Vagina (tissue), 2 donors: ENCODE results near the gene BIRC7. TPM values are rescaled to one million over a fixed set of nuclear protein-coding genes. Genes with fewer than 3 reads are reported as not detected.

Source experiments
- DNase-seq, 2 donors: peaks; one replicate each; pipeline ENCODE4 v3.0.0-alpha.2; 2017; ENCODE audit errors: extremely low spot score in 2 of 2
- H3K27ac ChIP-seq: fragments of 200-600 bp; sonication (generic); one replicate; pipeline ENCODE4 v1.5.1; 2019
- H3K27me3 ChIP-seq: fragments of 200-600 bp; sonication (generic); one replicate; pipeline ENCODE4 v1.5.1; 2019
- H3K36me3 ChIP-seq, 2 donors: fragments of 200-600 bp; sonication (generic); one replicate each; pipeline ENCODE4 v1.5.1; 2017 to 2019
- H3K4me1 ChIP-seq: fragments of 200-600 bp; sonication (generic); one replicate; pipeline ENCODE4 v1.5.1; 2019
- H3K4me3 ChIP-seq, 2 donors: fragments of 200-600 bp; sonication (generic); 1 replicate in 1 of 2; 2 replicates in 1 of 2; pipeline ENCODE4 v1.5.1; 2016 to 2019
- H3K9me3 ChIP-seq: fragments of 200-600 bp; sonication (generic); one replicate; pipeline ENCODE4 v1.5.1; 2019
- CTCF ChIP-seq, 3 experiments: fragments of 450-650 bp in 2 of 3; fragments of 200-600 bp in 1 of 3; sonication (generic) in 1 of 3; IDR thresholded peaks; one replicate each; pipeline ENCODE4 v1.5.1; 2017 to 2019; ENCODE audit warnings: antibody characterized with exemption in 3 of 3, mild to moderate bottlenecking in 2 of 3, moderate library complexity in 2 of 3
- POLR2A ChIP-seq, 2 donors: fragments of 450-650 bp; IDR thresholded peaks; one replicate each; pipeline ENCODE4 v1.6.1; 2017; ENCODE audit warnings: antibody characterized with exemption in 2 of 2, mild to moderate bottlenecking in 2 of 2, moderate library complexity in 2 of 2
- POLR2AphosphoS5 ChIP-seq, 2 donors: sonication (generic); formaldehyde crosslinking; IDR thresholded peaks; one replicate each; pipeline ENCODE4 v1.9.0; 2017; ENCODE audit warnings: antibody characterized with exemption in 2 of 2, mild to moderate bottlenecking in 2 of 2, low read depth in 1 of 2; ENCODE audit not compliant: insufficient read depth in 1 of 2
- intact Hi-C: fragments of 100-400 bp; cut with DNase I; formaldehyde crosslinking; loops from one replicate; pipeline ENCODE4 v1.15.1; 2023
- total RNA-seq: library from RNA; depleted of rRNA; stranded (reverse); fragments of >200 nt; gene quantifications from one replicate; pipeline ENCODE4 v1.2.3, GENCODE V29; 2016

Gene BIRC7
- total RNA-seq, 1 donor from 2014 or later, result 2.7 TPM

GRCh38 chr20:63284981-63285524, 49.3 kb downstream of the BIRC7 start:
- peaks cover 0 to 63% of the 10 kb centered on the region in 2 donors for H3K36me3 ChIP-seq
- no peak for DNase-seq
- H3K4me1 ChIP-seq, result no peaks in the 10 kb centered on the region
- H3K27me3 ChIP-seq, result no peaks in the 10 kb centered on the region
- H3K4me3 ChIP-seq, result no peak overlapping the region
- TF ChIP-seq CTCF (IDR thresholded peaks at IDR 0.05) (no peak), POLR2A (IDR thresholded peaks at IDR 0.05) (no peak), POLR2AphosphoS5 (IDR thresholded peaks at IDR 0.05; ENCODE audit: insufficient read depth in 1 of 2, low read depth in 1 of 2) (no peak)
- no peaks in the 10 kb centered on the region for H3K9me3 ChIP-seq
- intact Hi-C loops, result no loop called here
- no peak overlapping the region for H3K27ac ChIP-seq

- TF ChIP-seq CTCF (IDR thresholded peaks at IDR 0.05) (no peak), POLR2AphosphoS5 (IDR thresholded peaks at IDR 0.05; ENCODE audit: insufficient read depth in 1 of 2, low read depth in 1 of 2) (no peak), POLR2A (IDR thresholded peaks at IDR 0.05) (no peak)
- Histone ChIP-seq H3K4me3 (no peak overlapping the region), H3K27ac (no peak overlapping the region), H3K36me3 (peaks cover 0 to 54% of the 10 kb centered on the region in 2 donors), H3K9me3 (no peaks in the 10 kb centered on the region), H3K4me1 (no peaks in the 10 kb centered on the region), H3K27me3 (no peaks in the 10 kb centered on the region)
- no peak for DNase-seq
- intact Hi-C loops, result no loop called here
These were observed 50.2 kb downstream of the BIRC7 start for GRCh38 chr20:63285636-63286615.

GRCh38 chr20:63286781-63287696, 51.3 kb downstream of the BIRC7 start:
- H3K9me3 ChIP-seq, result no peaks in the 10 kb centered on the region
- intact Hi-C loops, result no loop called here
- peaks cover 0 to 43% of the 10 kb centered on the region in 2 donors for H3K36me3 ChIP-seq
- H3K4me3 ChIP-seq, result no peak overlapping the region
- H3K27me3 ChIP-seq, result no peaks in the 10 kb centered on the region
- DNase-seq, result no peak
- no peaks in the 10 kb centered on the region for H3K4me1 ChIP-seq
- TF ChIP-seq CTCF (IDR thresholded peaks at IDR 0.05), result no peak
- TF ChIP-seq POLR2AphosphoS5 (IDR thresholded peaks at IDR 0.05; ENCODE audit: insufficient read depth in 1 of 2, low read depth in 1 of 2), result no peak
- no peak for TF ChIP-seq POLR2A (IDR thresholded peaks at IDR 0.05)
- H3K27ac ChIP-seq, result no peak overlapping the region

GRCh38 chr20:63287697-63288580, 52.2 kb downstream of the BIRC7 start:
- no peak for DNase-seq
- H3K36me3 ChIP-seq, result peaks cover 0 to 36% of the 10 kb centered on the region in 2 donors
- intact Hi-C loops, result no loop called here

More at GRCh38 chr20:63287697-63288580, 52.2 kb downstream of the BIRC7 start:
- H3K4me3 ChIP-seq, result no peak overlapping the region
- no peaks in the 10 kb centered on the region for H3K9me3 ChIP-seq
- no peak overlapping the region for H3K27ac ChIP-seq
- H3K4me1 ChIP-seq, result no peaks in the 10 kb centered on the region
- H3K27me3 ChIP-seq, result no peaks in the 10 kb centered on the region
- TF ChIP-seq POLR2AphosphoS5 (IDR thresholded peaks at IDR 0.05; ENCODE audit: insufficient read depth in 1 of 2, low read depth in 1 of 2), result no peak
- TF ChIP-seq POLR2A (IDR thresholded peaks at IDR 0.05), result no peak
- TF ChIP-seq CTCF (IDR thresholded peaks at IDR 0.05), result no peak
